GM12873 (cell line): ENCODE results near the gene TRAPPC4.

Experiments
- CTCF ChIP-seq: IDR thresholded peaks from 2 replicates; pipeline ENCODE4 v1.5.1; 2012; ENCODE audit warnings: low read depth, mild to moderate bottlenecking, moderate library complexity, low read length, control low read depth; ENCODE audit not compliant: insufficient read depth; ENCODE audit errors: missing control alignments

TRAPPC4 gene

GRCh38 chr11:119034813-119035212, 16.2 kb downstream of the TRAPPC4 start:
- TF ChIP-seq CTCF, result no peak

GRCh38 chr11:119038884-119039283, 20.3 kb downstream of the TRAPPC4 start:
- no peak for TF ChIP-seq CTCF

DNA sequence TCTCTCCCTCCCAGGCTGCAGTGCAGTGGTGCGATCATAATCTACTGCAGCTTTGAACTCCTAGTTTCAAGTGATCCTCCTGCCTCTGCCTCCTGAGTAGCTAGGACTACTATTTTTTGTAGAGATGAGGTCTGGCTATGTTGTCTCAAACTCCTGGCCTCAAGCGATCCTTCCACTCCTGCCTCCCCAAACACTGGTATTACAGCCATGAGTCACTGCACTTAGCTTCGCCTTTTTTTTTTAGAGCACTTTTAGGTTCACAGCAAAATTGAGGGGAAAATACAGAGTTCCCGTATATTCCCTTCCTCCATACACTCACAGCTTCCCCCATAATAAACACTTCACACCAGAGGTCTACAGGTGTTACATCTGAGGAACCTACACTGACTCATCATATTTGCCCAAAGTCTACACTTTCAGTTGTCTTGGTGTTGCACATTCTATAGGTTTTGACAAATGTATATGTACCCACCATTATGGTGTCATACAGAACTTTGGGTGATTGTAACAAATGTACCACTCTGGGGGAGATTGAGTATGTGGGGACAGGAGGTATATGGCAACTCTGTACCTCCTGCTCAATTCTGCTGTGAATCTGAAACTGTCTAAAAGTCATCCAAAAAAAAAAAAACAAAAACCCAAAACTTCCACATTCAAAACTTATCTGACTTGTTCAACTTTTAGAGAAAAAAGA, 23.4 kb downstream of the TRAPPC4 start:
- no peak for TF ChIP-seq CTCF

DNA sequence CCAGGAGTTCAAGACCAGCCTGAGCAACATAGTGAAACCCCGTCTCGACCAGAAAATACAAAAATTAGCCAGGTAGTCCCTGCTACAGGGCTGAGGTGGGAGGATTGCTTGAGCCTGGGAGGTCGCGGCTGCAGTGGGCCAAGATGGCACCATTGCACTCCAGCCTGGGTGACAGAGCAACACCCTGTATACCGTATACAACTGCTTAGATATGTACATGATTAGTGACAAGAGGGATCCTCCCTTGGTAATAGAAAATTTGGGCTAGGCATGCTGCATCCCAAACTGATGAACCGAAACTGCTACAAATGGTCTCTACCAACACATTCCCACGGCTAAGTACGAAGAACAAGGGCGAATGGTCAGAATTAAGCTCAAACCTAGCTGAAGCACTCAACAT, 24.4 kb downstream of the TRAPPC4 start:
- TF ChIP-seq CTCF, result no peak

DNA sequence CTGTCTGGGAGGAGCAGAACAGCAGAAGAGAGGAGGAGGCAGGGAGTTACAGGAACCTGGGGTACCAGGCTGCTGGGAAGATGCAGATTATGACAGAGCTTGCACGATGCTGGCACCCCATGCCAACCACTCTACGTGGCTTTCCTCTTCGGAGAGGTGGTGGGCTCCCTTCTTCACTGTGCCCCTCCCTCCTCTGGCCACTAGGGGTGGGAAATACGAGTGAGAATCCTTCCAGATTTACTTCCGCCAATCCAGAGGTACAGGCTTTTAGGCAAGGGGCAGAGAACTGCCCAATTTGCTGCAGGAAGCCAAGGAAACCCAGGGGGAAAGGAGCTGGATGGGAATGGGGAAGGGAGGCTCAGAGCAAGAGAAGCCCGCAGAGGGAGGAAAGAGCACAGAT, 26.1 kb downstream of the TRAPPC4 start:
- peak; percentile 37 for TF ChIP-seq CTCF

DNA sequence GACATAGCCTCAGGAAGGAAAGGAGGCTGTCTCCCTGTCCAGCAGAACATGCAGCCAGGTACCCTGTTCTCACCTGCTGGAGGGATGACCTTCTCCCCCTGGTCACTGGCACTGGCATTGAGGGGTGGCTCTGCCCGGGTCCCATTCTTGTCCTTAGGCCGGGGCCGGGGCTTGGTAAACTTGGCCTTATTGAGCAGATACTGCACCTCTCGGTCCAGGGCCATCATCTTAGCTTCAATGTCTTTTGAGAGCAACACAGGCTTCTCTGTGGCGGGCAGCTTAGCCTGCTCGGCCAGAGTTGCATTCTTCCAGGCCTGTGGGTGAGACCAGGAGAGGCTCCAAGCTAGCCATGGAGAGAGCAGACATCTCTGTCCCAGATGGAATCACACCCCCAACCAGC, 27.9 kb downstream of the TRAPPC4 start:
- TF ChIP-seq CTCF, result no peak

- TF ChIP-seq CTCF, result no peak
Measured at GRCh38 chr11:119047205-119047604, 28.6 kb downstream of the TRAPPC4 start.
